Measurements from ENCODE around the gene CYTL1. TPM values are rescaled to one million over a fixed set of nuclear protein-coding genes. Genes with fewer than 3 reads are reported as not detected.

The CYTL1 gene
- total RNA-seq, 6 experiments from 2014 or later = 0.20 TPM; not detected in 5

DNA sequence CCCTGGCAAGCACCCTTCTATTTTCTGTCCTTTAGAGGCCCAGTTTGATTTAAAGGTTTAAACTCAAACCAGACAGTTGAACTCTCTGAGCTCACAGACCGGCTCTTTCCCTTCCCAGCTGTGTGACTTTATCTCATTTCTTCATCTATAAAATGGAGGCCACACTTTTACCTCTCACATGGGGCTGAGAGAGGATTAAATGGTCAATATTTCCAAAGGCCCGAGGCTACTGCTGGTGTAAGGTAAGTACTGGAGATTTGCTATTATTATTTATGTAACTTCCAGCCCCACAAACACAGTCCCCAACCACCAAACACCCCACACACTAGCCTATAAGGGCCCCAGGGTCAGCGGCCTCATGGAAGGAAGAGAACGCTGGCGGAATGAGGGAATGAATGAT lies 13.6 kb upstream of the CYTL1 start:
- Histone ChIP-seq H3K36me3 (no peaks in the 10 kb centered on the region), H3K9me3 (no peaks in the 10 kb centered on the region), H3K27me3 (no peaks in the 10 kb centered on the region), H3K4me1 (no peaks in the 10 kb centered on the region), H3K4me3 (no peak overlapping the region), H3K27ac (no peak overlapping the region)
- DNase-seq (no peak), ATAC-seq (no peak)
- WGBS (ENCODE audit: insufficient coverage, low coverage, low lambda C conversion rate, missing lambda C conversion rate) = 54% methylated on average over 5 of the region's 5 CpGs
- TF ChIP-seq POLR2A (IDR thresholded peaks at IDR 0.05) = no peak
- TF ChIP-seq, protein P1, sequence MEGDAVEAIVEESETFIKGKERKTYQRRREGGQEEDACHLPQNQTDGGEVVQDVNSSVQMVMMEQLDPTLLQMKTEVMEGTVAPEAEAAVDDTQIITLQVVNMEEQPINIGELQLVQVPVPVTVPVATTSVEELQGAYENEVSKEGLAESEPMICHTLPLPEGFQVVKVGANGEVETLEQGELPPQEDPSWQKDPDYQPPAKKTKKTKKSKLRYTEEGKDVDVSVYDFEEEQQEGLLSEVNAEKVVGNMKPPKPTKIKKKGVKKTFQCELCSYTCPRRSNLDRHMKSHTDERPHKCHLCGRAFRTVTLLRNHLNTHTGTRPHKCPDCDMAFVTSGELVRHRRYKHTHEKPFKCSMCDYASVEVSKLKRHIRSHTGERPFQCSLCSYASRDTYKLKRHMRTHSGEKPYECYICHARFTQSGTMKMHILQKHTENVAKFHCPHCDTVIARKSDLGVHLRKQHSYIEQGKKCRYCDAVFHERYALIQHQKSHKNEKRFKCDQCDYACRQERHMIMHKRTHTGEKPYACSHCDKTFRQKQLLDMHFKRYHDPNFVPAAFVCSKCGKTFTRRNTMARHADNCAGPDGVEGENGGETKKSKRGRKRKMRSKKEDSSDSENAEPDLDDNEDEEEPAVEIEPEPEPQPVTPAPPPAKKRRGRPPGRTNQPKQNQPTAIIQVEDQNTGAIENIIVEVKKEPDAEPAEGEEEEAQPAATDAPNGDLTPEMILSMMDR (IDR thresholded peaks at IDR 0.05) = no peak
- intact Hi-C loops (cut with DNase I) = no loop called here

DNA sequence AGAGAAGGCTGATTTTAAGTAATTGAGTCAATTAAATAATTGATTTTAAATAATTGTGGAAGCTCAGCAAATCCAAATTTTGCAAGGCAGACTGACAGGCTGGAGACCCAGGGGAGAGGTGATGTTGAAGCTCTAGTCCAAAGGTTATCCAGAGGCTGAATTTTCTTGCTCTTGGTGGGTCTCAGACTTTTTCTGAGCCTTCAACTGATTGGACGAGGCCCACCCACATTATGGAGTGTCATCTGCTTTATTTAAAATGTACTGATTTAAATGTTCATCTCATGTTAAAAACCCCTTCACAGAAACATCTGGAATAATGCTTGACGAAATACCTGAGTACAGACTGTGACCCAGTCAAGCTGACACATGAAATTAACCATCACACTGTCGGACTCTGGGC lies 11.7 kb upstream of the CYTL1 start:
- WGBS (ENCODE audit: insufficient coverage, low coverage, low lambda C conversion rate, missing lambda C conversion rate) = 79% methylated on average over 3 of the region's 3 CpGs
- TF ChIP-seq, protein P1 (IDR thresholded peaks at IDR 0.05) = no peak
- TF ChIP-seq POLR2A (IDR thresholded peaks at IDR 0.05) = no peak
- DNase-seq = no peak

DNA sequence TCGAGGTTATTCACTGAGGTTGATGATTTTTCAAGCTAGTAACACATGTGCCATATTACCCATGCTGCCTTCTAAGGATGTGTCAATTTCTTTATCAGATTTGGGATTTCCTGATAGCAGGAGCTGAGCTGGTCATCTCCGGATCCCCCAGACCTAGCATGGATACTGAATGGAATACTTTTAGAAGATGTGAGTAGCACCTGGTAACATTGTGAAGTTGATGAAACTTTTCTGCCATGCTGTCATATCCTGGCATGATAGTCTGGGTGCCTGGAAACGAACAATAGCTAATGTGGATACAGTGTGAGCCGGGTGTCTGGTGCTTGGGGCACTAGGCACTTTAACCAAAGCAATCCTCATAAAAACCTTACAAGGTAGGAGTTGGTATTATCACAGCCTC lies 11.0 kb upstream of the CYTL1 start:
- TF ChIP-seq, protein P1 (IDR thresholded peaks at IDR 0.05) = no peak
- H3K4me1 ChIP-seq = no peaks in the 10 kb centered on the region
- H3K4me3 ChIP-seq = no peak overlapping the region
- no peaks in the 10 kb centered on the region for H3K9me3 ChIP-seq
- WGBS (ENCODE audit: insufficient coverage, low coverage, low lambda C conversion rate, missing lambda C conversion rate) = 17% methylated on average over 3 of the region's 4 CpGs
- no peaks in the 10 kb centered on the region for H3K36me3 ChIP-seq
- ATAC-seq = no peak
- intact Hi-C loops (cut with DNase I) = no loop called here
- H3K27ac ChIP-seq = no peak overlapping the region
- H3K27me3 ChIP-seq = no peaks in the 10 kb centered on the region
- no peak for DNase-seq

More for the DNA sequence above, 11.7 kb upstream of the CYTL1 start:
- no peak overlapping the region for H3K27ac ChIP-seq
- H3K9me3 ChIP-seq = no peaks in the 10 kb centered on the region
- H3K4me1 ChIP-seq = no peaks in the 10 kb centered on the region
- ATAC-seq = no peak
- no peaks in the 10 kb centered on the region for H3K27me3 ChIP-seq
- no peak overlapping the region for H3K4me3 ChIP-seq
- no peaks in the 10 kb centered on the region for H3K36me3 ChIP-seq
- intact Hi-C loops (cut with DNase I) = no loop called here

DNA sequence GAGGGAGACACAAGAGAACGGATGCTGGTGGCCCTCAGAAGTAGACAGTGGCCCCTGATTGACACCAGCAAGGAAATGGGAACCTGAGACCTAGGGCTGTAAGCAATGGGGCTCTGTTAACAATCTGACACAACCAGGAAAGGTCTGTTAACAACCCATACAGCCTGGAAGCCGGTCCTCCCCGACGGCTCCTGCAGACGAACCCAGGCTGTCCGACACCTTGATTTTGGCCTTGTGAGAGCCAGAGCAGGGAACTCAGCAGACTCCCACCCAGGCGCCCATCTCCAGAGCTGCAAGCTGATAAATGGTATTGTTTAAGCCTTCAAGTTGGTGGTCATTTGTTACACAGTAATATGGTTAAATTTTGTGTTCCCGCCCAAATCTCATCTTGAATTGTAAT lies 10.2 kb upstream of the CYTL1 start:
- WGBS (ENCODE audit: insufficient coverage, low coverage, low lambda C conversion rate, missing lambda C conversion rate) = 39% methylated on average over 2 of the region's 8 CpGs
- TF ChIP-seq, protein P1 (IDR thresholded peaks at IDR 0.05) = no peak
- TF ChIP-seq POLR2A (IDR thresholded peaks at IDR 0.05) = no peak
- no peaks in the 10 kb centered on the region for H3K27me3 ChIP-seq
- no peak for DNase-seq
- no peak overlapping the region for H3K4me3 ChIP-seq
- intact Hi-C loops (cut with DNase I) = no loop called here
- H3K27ac ChIP-seq = no peak overlapping the region
- H3K9me3 ChIP-seq = no peaks in the 10 kb centered on the region
- ATAC-seq = no peak
- no peaks in the 10 kb centered on the region for H3K4me1 ChIP-seq
- no peaks in the 10 kb centered on the region for H3K36me3 ChIP-seq

DNA sequence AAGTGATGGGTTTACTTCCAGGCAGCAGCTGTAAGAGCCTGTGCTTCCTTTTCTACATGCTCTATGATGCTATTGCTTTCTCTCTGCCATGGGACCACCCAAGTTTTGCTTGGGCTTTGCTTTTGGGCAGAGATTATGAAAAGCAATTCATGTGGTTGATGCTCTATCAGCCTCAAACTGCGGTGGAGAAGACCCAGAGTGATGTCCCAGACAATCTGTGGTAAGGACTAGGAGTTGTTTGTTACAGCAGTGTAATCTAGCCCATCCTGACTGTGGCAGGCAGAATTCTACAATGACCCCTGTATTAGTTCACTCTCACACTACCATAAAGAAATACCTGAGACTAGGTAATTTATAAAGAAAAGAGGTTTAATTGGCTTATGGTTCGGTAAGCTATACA lies 9.2 kb upstream of the CYTL1 start:
- Histone ChIP-seq H3K27ac (no peak overlapping the region), H3K4me3 (no peak overlapping the region), H3K27me3 (no peaks in the 10 kb centered on the region), H3K4me1 (no peaks in the 10 kb centered on the region), H3K9me3 (no peaks in the 10 kb centered on the region), H3K36me3 (no peaks in the 10 kb centered on the region)
- DNase-seq (no peak), ATAC-seq (no peak)
- intact Hi-C loops (cut with DNase I) = no loop called here
- no peak for TF ChIP-seq POLR2A (IDR thresholded peaks at IDR 0.05)
- TF ChIP-seq, protein P1 (IDR thresholded peaks at IDR 0.05) = no peak
- 44% methylated on average over 2 of the region's 2 CpGs for WGBS (ENCODE audit: insufficient coverage, low coverage, low lambda C conversion rate, missing lambda C conversion rate)

Measured in right lobe of liver (tissue), 6 donors.